ENCODE data around the gene ARSG.

- TF ChIP-seq POLR2A (IDR thresholded peaks at IDR 0.05; ENCODE audit: low read length) (no peak), GATA1 (IDR thresholded peaks at IDR 0.05; ENCODE audit: low read depth, low read length) (no peak)
Observed at GRCh38 chr17:68304706-68305105, 13.4 kb downstream of the ARSG start.
